PC-3 (cell line): ENCODE results near the gene CENPW. TPM values are rescaled to one million over a fixed set of nuclear protein-coding genes. Genes with fewer than 3 reads are reported as not detected.

Experiments used
- ATAC-seq: fragments of 200-7000 bp; cut with Tn5 transposase; 2 replicates; pipeline ENCODE4 v1.9.1; 2020; ENCODE audit warnings: mild to moderate bottlenecking, moderate library complexity
- BruUV-seq: library from RNA; stranded (reverse); fragments of 400-500 nt; replicated peaks from 2 replicates; lab custom pipeline; 2021; lab: Mats Ljungman, UMichigan
- CTCF ChIA-PET: fragments of 300-600 bp; sonication (Branson Sonifier 250); formaldehyde crosslinking; loops from one replicate; lab custom pipeline; 2022; ENCODE audit warnings: antibody characterized with exemption; lab: Charles Lee
- POLR2A ChIA-PET: fragments of 300-600 bp; sonication (Branson Sonifier 250); formaldehyde crosslinking; loops from one replicate; lab custom pipeline; 2022; ENCODE audit warnings: antibody characterized with exemption; ENCODE audit not compliant: unreplicated experiment; lab: Charles Lee
- DNase-seq: peaks from one replicate; pipeline ENCODE4 v3.0.0-alpha.2; 2015
- H2AFZ ChIP-seq: fragments of 300-600 bp; sonication (generic); 2 replicates; pipeline ENCODE4 v1.6.0; 2016; ENCODE audit warnings: antibody characterized with exemption, low read length
- H3F3A ChIP-seq: fragments of 300-600 bp; sonication (generic); one replicate; pipeline ENCODE4 v1.6.0; 2017; ENCODE audit warnings: antibody characterized with exemption, low read length, control low read depth, mild to moderate bottlenecking; ENCODE audit not compliant: unreplicated experiment
- H3K27ac ChIP-seq: fragments of 300-600 bp; sonication (generic); 2 replicates; pipeline ENCODE4 v1.5.1; 2016; ENCODE audit warnings: mild to moderate bottlenecking, low read length
- H3K27me3 ChIP-seq: fragments of 300-600 bp; sonication (generic); 2 replicates; pipeline ENCODE4 v1.6.1; 2016; ENCODE audit warnings: low read length, mixed read lengths
- H3K36me3 ChIP-seq: fragments of 300-600 bp; sonication (generic); 2 replicates; pipeline ENCODE4 v1.6.1; 2016; ENCODE audit warnings: low read depth, mixed run types, low read length, mixed read lengths
- H3K4me1 ChIP-seq: fragments of 300-600 bp; sonication (generic); 2 replicates; pipeline ENCODE4 v1.5.1; 2016; ENCODE audit warnings: low read length; ENCODE audit not compliant: insufficient read depth
- H3K4me2 ChIP-seq: fragments of 300-600 bp; sonication (generic); 2 replicates; pipeline ENCODE4 v1.6.0; 2016; ENCODE audit warnings: low read length
- H3K4me3 ChIP-seq: fragments of 300-600 bp; sonication (generic); 2 replicates; pipeline ENCODE4 v1.5.1; 2016; ENCODE audit warnings: mild to moderate bottlenecking, low read length, mixed read lengths
- H3K79me2 ChIP-seq: fragments of 300-600 bp; sonication (generic); 2 replicates; pipeline ENCODE4 v1.6.1; 2017; ENCODE audit warnings: low read length, mixed read lengths
- H3K9ac ChIP-seq: fragments of 300-600 bp; sonication (generic); 2 replicates; pipeline ENCODE4 v1.6.0; 2016; ENCODE audit warnings: mild to moderate bottlenecking, low read length
- H3K9me2 ChIP-seq: fragments of 300-600 bp; sonication (generic); replicated peaks from 2 replicates; pipeline ENCODE4 v1.6.1; 2016; ENCODE audit warnings: mixed run types, low read length, mixed read lengths
- H3K9me3 ChIP-seq: fragments of 300-600 bp; sonication (generic); 2 replicates; pipeline ENCODE4 v1.6.1; 2016; ENCODE audit warnings: low read length, mixed read lengths
- H4K20me1 ChIP-seq: fragments of 300-600 bp; sonication (generic); 2 replicates; pipeline ENCODE4 v1.6.1; 2016; ENCODE audit warnings: low read length, mixed read lengths
- CTCF ChIP-seq: fragments of 300-600 bp; sonication (generic); conservative IDR thresholded peaks from 2 replicates; pipeline ENCODE4 v1.5.1; 2017; ENCODE audit warnings: antibody characterized with exemption, low read depth, mild to moderate bottlenecking, low read length
- EZH2 ChIP-seq: fragments of 300-600 bp; sonication (generic); IDR thresholded peaks from one replicate; pipeline ENCODE4 v1.6.1; 2017; ENCODE audit warnings: antibody characterized with exemption, mild to moderate bottlenecking, low read length; ENCODE audit not compliant: unreplicated experiment
- EZH2phosphoT487 ChIP-seq: fragments of 300-600 bp; sonication (generic); IDR thresholded peaks from 2 replicates; pipeline ENCODE4 v1.6.1; 2018; ENCODE audit warnings: mild to moderate bottlenecking, antibody characterized with exemption, low read length, borderline replicate concordance
- intact Hi-C: fragments of 100-400 bp; cut with micrococcal nuclease; formaldehyde crosslinking; loops from 2 replicates; pipeline ENCODE4 v1.9.0; 2023
- total RNA-seq: library from RNA; depleted of rRNA; stranded (reverse); fragments of >200 nt; gene quantifications from 2 replicates; pipeline ENCODE4 v1.2.3, GENCODE V29; 2014

Gene CENPW
- total RNA-seq, 1 experiment from 2014 or later, result 33.6 TPM

- no peaks in the 10 kb centered on the region for H3K9me2 ChIP-seq
- no peak overlapping the region for H3K4me2 ChIP-seq
- no peak overlapping the region for H3K27ac ChIP-seq
- intact Hi-C loops, result no loop called here
- ChIA-PET CTCF (interaction anchor here (0.5 kb wide), 1 partner anchor 1239 kb away, joined by 3 read pairs; no protein-coding TSS in a partner anchor), POLR2A (no interaction called here)
- no peaks in the 10 kb centered on the region for H3K27me3 ChIP-seq
- no TSS peak for BruUV-seq
- no peak overlapping the region for H2AFZ ChIP-seq
- H3F3A ChIP-seq, result no peaks in the 10 kb centered on the region
- H3K36me3 ChIP-seq, result no peaks in the 10 kb centered on the region
- no peak for ATAC-seq
- no peaks in the 10 kb centered on the region for H4K20me1 ChIP-seq
- no peak overlapping the region for H3K9ac ChIP-seq
- no peaks in the 10 kb centered on the region for H3K79me2 ChIP-seq
- no peak overlapping the region for H3K4me3 ChIP-seq
- H3K9me3 ChIP-seq, result no peaks in the 10 kb centered on the region
- TF ChIP-seq EZH2phosphoT487 (no peak), EZH2 (no peak), CTCF (no peak)
- DNase-seq, result no peak
- H3K4me1 ChIP-seq, result peaks cover 10% of the 10 kb centered on the region
These were observed 39.8 kb upstream of the CENPW start for GRCh38 chr6:126300126-126300525.

GRCh38 chr6:126300735-126301134 is 39.2 kb upstream of the CENPW start:
- TF ChIP-seq EZH2, result no peak
- no peak for TF ChIP-seq CTCF
- no peak for TF ChIP-seq EZH2phosphoT487
- no peak overlapping the region for H3K4me2 ChIP-seq
- no peaks in the 10 kb centered on the region for H3K9me2 ChIP-seq
- ATAC-seq, result no peak
- H3K36me3 ChIP-seq, result no peaks in the 10 kb centered on the region
- no TSS peak for BruUV-seq
- H3K4me1 ChIP-seq, result peaks cover 10% of the 10 kb centered on the region
- no peak overlapping the region for H2AFZ ChIP-seq
- intact Hi-C loops, result no loop called here
- H3K9ac ChIP-seq, result no peak overlapping the region
- no peak overlapping the region for H3K27ac ChIP-seq
- H3K9me3 ChIP-seq, result no peaks in the 10 kb centered on the region
- DNase-seq, result no peak
- no peaks in the 10 kb centered on the region for H3K27me3 ChIP-seq
- H3K4me3 ChIP-seq, result no peak overlapping the region
- ChIA-PET CTCF (no interaction called here), POLR2A (no interaction called here)
- H4K20me1 ChIP-seq, result no peaks in the 10 kb centered on the region
- no peaks in the 10 kb centered on the region for H3K79me2 ChIP-seq
- no peaks in the 10 kb centered on the region for H3F3A ChIP-seq

GRCh38 chr6:126302191-126302590 is 37.7 kb upstream of the CENPW start:
- Histone ChIP-seq H3K27ac (peak overlapping the region; percentile 62), H3K27me3 (no peaks in the 10 kb centered on the region), H3K4me3 (no peak overlapping the region), H3F3A (no peaks in the 10 kb centered on the region), H4K20me1 (no peaks in the 10 kb centered on the region), H3K4me1 (peaks cover 10% of the 10 kb centered on the region), H3K79me2 (no peaks in the 10 kb centered on the region), H3K36me3 (no peaks in the 10 kb centered on the region), H2AFZ (no peak overlapping the region), H3K9ac (no peak overlapping the region), H3K4me2 (no peak overlapping the region), H3K9me2 (no peaks in the 10 kb centered on the region), H3K9me3 (no peaks in the 10 kb centered on the region)
- TF ChIP-seq CTCF, result no peak
- TF ChIP-seq EZH2phosphoT487, result no peak
- TF ChIP-seq EZH2, result no peak
- ChIA-PET CTCF (no interaction called here), POLR2A (interaction anchor here (0.6 kb wide), 1 partner anchor 335 kb away, joined by 3 read pairs; no protein-coding TSS in a partner anchor)
- DNase-seq, result peak; percentile 41
- peak; percentile 81 for ATAC-seq
- no TSS peak for BruUV-seq
- intact Hi-C loops, result loop anchor here (2.0 kb wide), 1 partner anchor 35 kb away; no protein-coding TSS in a partner anchor
